Body of pancreas (tissue), 4 donors: ENCODE data around the gene POLR1E. TPM values are rescaled to one million over a fixed set of nuclear protein-coding genes. Genes with fewer than 3 reads are reported as not detected.

ENCODE experiments used
- ATAC-seq: fragments of 150-250 bp; one replicate; pipeline ENCODE4 v1.9.1; 2016
- DNase-seq, 4 donors: peaks; one replicate each; pipeline ENCODE4 v3.0.0-alpha.2; 2019
- H3K27ac ChIP-seq, 4 donors: fragments of 200-600 bp; sonication (generic); 1 replicate in 3 of 4; 2 replicates in 1 of 4; pipeline versions ENCODE4 v1.5.1 to v1.6.1; 2016 to 2019; ENCODE audit warnings: mild to moderate bottlenecking in 1 of 4, mixed read lengths in 1 of 4, moderate library complexity in 1 of 4
- H3K27me3 ChIP-seq, 2 donors: fragments of 200-600 bp; sonication (generic); one replicate each; pipeline ENCODE4 v1.6.0; 2016; ENCODE audit warnings: mild to moderate bottlenecking in 1 of 2
- H3K36me3 ChIP-seq, 2 donors: fragments of 200-600 bp; sonication (generic); replicated peaks in 1 of 2; 2 replicates each; pipeline ENCODE4 v1.5.1; 2016; ENCODE audit warnings: low read depth in 2 of 2; ENCODE audit not compliant: insufficient read depth in 1 of 2
- H3K4me1 ChIP-seq: fragments of 200-600 bp; sonication (generic); one replicate; pipeline ENCODE4 v1.6.0; 2016
- H3K4me3 ChIP-seq, 2 donors: fragments of 200-600 bp; sonication (generic); 1 replicate in 1 of 2; 2 replicates in 1 of 2; pipeline ENCODE4 v1.5.1; 2016 to 2019
- H3K9me3 ChIP-seq, 3 donors: fragments of 200-600 bp; sonication (generic); 1 replicate in 2 of 3; 2 replicates in 1 of 3; pipeline ENCODE4 v1.5.1; 2016
- POLR2A ChIP-seq, 3 donors: fragments of 450-650 bp; IDR thresholded peaks; one replicate each; pipeline ENCODE4 v1.6.1; 2016; ENCODE audit warnings: antibody characterized with exemption in 3 of 3, mild to moderate bottlenecking in 2 of 3
- WGBS, 2 donors: methylation state at CpG; one replicate each; pipeline ENCODE4 v1.1.5; 2017; 5-methylcytosine and 5-hydroxymethylcytosine counted together
- intact Hi-C: fragments of 100-400 bp; cut with DNase I; formaldehyde crosslinking; loops from one replicate; pipeline ENCODE4 v1.15.1; 2023
- total RNA-seq, 2 donors: library from RNA; depleted of rRNA; stranded (reverse); fragments of >200 nt; gene quantifications; one replicate each; pipeline ENCODE4 v1.1.0, GENCODE V29; 2016
- TF ChIP-seq, protein P1 (sequence below), 7 experiments: fragments of 450-650 bp in 4 of 7; fragments of 200-600 bp in 3 of 7; sonication (generic) in 3 of 7; IDR thresholded peaks; one replicate each; pipeline ENCODE4 v1.5.1; 2016 to 2019; ENCODE audit warnings: antibody characterized with exemption in 7 of 7

Gene POLR1E
- total RNA-seq, 2 donors from 2014 or later = 9.6 to 15.0 TPM

DNA sequence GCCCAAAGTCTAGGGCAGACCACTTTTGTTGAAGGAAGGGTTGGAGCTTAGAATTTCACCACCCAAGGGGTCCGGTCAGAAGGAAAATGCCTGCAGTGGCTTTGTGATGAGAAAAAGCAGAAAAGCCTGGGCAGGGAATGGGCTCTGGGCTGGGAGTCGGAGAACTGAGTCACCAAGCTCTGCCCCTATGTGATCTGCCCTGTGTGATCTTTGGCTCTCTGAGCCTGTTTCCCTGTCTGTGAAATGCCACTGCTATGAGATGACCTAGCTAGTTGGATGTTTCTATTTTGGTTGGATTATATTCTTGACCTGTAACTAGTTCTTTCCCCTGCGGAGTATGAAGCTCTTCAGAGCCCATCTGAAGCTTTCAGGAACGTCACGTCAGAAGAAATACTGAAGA lies 9.8 kb downstream of the POLR1E start:
- Histone ChIP-seq H3K27me3 (no peaks in the 10 kb centered on the region), H3K9me3 (no peaks in the 10 kb centered on the region), H3K36me3 (peaks cover 0 to 24% of the 10 kb centered on the region in 2 donors), H3K27ac (no peak overlapping the region), H3K4me3 (no peak overlapping the region), H3K4me1 (no peaks in the 10 kb centered on the region)
- no peak for TF ChIP-seq POLR2A (IDR thresholded peaks at IDR 0.05)
- TF ChIP-seq, protein P1, sequence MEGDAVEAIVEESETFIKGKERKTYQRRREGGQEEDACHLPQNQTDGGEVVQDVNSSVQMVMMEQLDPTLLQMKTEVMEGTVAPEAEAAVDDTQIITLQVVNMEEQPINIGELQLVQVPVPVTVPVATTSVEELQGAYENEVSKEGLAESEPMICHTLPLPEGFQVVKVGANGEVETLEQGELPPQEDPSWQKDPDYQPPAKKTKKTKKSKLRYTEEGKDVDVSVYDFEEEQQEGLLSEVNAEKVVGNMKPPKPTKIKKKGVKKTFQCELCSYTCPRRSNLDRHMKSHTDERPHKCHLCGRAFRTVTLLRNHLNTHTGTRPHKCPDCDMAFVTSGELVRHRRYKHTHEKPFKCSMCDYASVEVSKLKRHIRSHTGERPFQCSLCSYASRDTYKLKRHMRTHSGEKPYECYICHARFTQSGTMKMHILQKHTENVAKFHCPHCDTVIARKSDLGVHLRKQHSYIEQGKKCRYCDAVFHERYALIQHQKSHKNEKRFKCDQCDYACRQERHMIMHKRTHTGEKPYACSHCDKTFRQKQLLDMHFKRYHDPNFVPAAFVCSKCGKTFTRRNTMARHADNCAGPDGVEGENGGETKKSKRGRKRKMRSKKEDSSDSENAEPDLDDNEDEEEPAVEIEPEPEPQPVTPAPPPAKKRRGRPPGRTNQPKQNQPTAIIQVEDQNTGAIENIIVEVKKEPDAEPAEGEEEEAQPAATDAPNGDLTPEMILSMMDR (IDR thresholded peaks at IDR 0.05) = no peak
- WGBS, 2 donors = 91 to 95% methylated on average over 5 of the region's 5 CpGs
- intact Hi-C loops = loop anchor here (10.0 kb wide), 1 partner anchor 51 kb away; no protein-coding TSS in a partner anchor
- no peak for DNase-seq
- ATAC-seq = no peak

DNA sequence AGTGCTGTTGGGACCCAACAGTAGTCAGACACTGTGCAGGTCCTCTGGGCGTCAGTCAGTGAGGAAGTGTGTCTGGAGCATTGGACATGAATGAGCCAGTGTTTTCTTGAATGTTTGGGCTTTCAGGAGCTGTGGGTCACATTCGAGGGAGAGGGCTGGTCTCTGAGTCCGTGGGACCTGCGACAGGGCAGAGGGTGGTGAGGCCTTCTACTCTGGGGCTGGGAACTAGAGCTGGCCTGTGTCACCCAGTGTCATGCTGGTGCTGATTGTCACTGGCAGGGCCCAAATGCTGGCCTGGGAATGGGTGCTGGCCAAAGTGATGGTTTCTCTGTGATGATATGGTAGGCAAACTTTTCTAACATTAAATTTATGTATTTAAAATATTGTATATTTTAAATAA lies 10.3 kb downstream of the POLR1E start:
- H3K27me3 ChIP-seq = no peaks in the 10 kb centered on the region
- DNase-seq (no peak), ATAC-seq (no peak)
- no peak overlapping the region for H3K27ac ChIP-seq
- WGBS, 2 donors = 59 to 70% methylated on average over 2 to 4 of the region's 4 CpGs
- intact Hi-C loops = loop anchor here (10.0 kb wide), 1 partner anchor 51 kb away; no protein-coding TSS in a partner anchor
- no peaks in the 10 kb centered on the region for H3K4me1 ChIP-seq
- H3K9me3 ChIP-seq = no peaks in the 10 kb centered on the region
- H3K36me3 ChIP-seq = peaks cover 0 to 24% of the 10 kb centered on the region in 2 donors
- TF ChIP-seq, protein P1 (IDR thresholded peaks at IDR 0.05) = no peak
- TF ChIP-seq POLR2A (IDR thresholded peaks at IDR 0.05) = no peak
- no peak overlapping the region for H3K4me3 ChIP-seq

DNA sequence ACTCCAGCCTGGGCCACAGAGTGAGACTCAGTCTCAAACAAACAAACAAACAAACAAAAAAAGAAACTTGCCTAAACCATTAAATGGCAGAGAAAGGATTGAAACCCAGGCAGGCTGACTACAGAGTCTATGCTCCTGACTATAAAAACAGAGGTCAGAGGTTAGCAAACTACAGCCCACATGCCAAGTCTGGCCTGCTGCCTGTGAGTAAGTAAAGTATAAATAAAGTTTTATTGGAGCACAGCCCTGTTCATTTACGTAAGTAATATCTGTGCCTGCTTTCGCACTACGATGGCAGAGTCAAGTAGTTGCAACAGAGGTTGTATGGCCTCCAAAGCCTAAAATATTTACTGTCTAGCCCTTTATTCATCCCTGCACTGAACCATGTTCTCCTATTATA lies 11.6 kb downstream of the POLR1E start:
- TF ChIP-seq, protein P1 (IDR thresholded peaks at IDR 0.05) = no peak
- no peak for TF ChIP-seq POLR2A (IDR thresholded peaks at IDR 0.05)
- H3K4me1 ChIP-seq = peaks cover 8% of the 10 kb centered on the region
- H3K4me3 ChIP-seq = no peak overlapping the region
- DNase-seq (no peak), ATAC-seq (no peak)
- peaks cover 0 to 24% of the 10 kb centered on the region in 2 donors for H3K36me3 ChIP-seq
- no peak overlapping the region for H3K27ac ChIP-seq
- WGBS, 2 donors = 94 to 98% methylated on average over 3 of the region's 3 CpGs
- no peaks in the 10 kb centered on the region for H3K9me3 ChIP-seq
- intact Hi-C loops = loop anchor here (10.0 kb wide), 1 partner anchor 53 kb away; no protein-coding TSS in a partner anchor
- no peaks in the 10 kb centered on the region for H3K27me3 ChIP-seq

DNA sequence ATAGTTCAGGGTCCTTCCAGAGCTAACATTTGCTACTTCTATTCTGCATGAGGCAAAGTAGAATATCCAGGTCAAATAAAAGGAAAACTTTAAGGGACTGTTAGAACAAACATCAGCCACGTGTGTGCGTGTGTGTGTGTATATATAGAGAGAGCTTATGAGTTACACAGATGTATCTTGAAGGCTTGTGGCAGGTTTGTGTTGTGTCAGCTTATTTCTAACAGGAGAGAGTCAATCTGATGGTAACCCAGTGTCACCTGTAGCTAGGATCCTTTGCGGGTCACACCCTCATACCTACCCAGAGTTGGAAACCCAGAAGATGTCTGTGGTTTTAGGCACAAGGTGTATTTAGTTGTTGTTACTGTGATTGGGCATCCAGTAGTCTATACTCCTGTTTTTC lies 12.7 kb downstream of the POLR1E start:
- H3K36me3 ChIP-seq = peaks cover 0 to 17% of the 10 kb centered on the region in 2 donors
- H3K27ac ChIP-seq = no peak overlapping the region
- ATAC-seq (no peak), DNase-seq (no peak)
- peaks cover 14% of the 10 kb centered on the region for H3K4me1 ChIP-seq
- intact Hi-C loops = loop anchor here (10.0 kb wide), 1 partner anchor 54 kb away; no protein-coding TSS in a partner anchor
- no peak for TF ChIP-seq POLR2A (IDR thresholded peaks at IDR 0.05)
- TF ChIP-seq, protein P1 (IDR thresholded peaks at IDR 0.05) = no peak
- no peaks in the 10 kb centered on the region for H3K9me3 ChIP-seq
- WGBS, 2 donors = 53 to 61% methylated on average over 3 of the region's 3 CpGs
- no peak overlapping the region for H3K4me3 ChIP-seq
- H3K27me3 ChIP-seq = no peaks in the 10 kb centered on the region

DNA sequence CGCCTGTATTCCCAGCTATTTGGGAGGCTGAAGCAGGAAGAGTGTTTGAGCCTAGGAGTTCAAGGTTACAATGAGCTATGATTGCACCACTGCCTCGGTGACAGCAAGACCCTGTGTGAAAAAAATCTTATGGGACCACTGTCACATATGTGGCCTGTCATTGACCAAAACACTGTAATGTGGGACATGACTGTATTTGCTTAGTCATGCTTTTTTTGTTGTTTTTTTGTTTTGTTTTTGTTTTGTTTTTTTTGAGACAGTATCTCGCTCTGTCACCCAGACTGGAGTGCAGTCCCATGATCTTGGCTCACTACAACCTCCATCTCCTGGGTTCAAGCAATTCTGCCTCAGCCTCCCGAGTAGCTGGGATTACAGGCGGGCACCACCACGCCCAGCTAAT lies 13.5 kb downstream of the POLR1E start:
- H3K4me1 ChIP-seq = peaks cover 14% of the 10 kb centered on the region
- TF ChIP-seq POLR2A (IDR thresholded peaks at IDR 0.05) = no peak
- TF ChIP-seq, protein P1 (IDR thresholded peaks at IDR 0.05) = no peak
- no peaks in the 10 kb centered on the region for H3K9me3 ChIP-seq
- intact Hi-C loops = loop anchor here (10.0 kb wide), 1 partner anchor 54 kb away; no protein-coding TSS in a partner anchor
- ATAC-seq (no peak), DNase-seq (no peak)
- H3K36me3 ChIP-seq = peaks cover 0 to 13% of the 10 kb centered on the region in 2 donors
- H3K27ac ChIP-seq = no peak overlapping the region
- H3K27me3 ChIP-seq = no peaks in the 10 kb centered on the region
- 87% methylated on average over 6 of the region's 6 CpGs for WGBS, 2 donors
- no peak overlapping the region for H3K4me3 ChIP-seq
